Stimulated activated CD4-positive, alpha-beta T cell treated with anti-CD3 and anti-CD28 coated beads, Interleukin-4, amount 100 ng/mL, for 1 hour (primary cell): Measurements from ENCODE around the gene AKT2.
"Not testable (repeated sequence)": the region's sequence is repeated elsewhere in the genome, so short reads cannot be mapped to it uniquely, and the experiment has no call there.

Source experiments
- DNase-seq: peaks from one replicate; pipeline ENCODE4 v3.0.0-alpha.2; 2020

Gene AKT2

GRCh38 chr19:40232949-40233810 is 52.0 kb downstream of the AKT2 start:
- DNase-seq: no peak

- DNase-seq: no peak
Observed at GRCh38 chr19:40232479-40232878, 52.7 kb downstream of the AKT2 start.

- no peak for DNase-seq
Observed at GRCh38 chr19:40231544-40232424, 53.4 kb downstream of the AKT2 start.

GRCh38 chr19:40231057-40231456 is 54.1 kb downstream of the AKT2 start:
- no peak for DNase-seq

GRCh38 chr19:40229926-40230417 is 55.2 kb downstream of the AKT2 start:
- DNase-seq: no peak

GRCh38 chr19:40229484-40229883 is 55.7 kb downstream of the AKT2 start:
- DNase-seq: peak; percentile 24

- no peak for DNase-seq
Observed at GRCh38 chr19:40228863-40229262, 56.3 kb downstream of the AKT2 start.

- DNase-seq: no peak
Observed at GRCh38 chr19:40228346-40228745, 56.8 kb downstream of the AKT2 start.

GRCh38 chr19:40225440-40226305 is 59.5 kb downstream of the AKT2 start:
- no peak for DNase-seq

GRCh38 chr19:40224342-40225150 is 60.6 kb downstream of the AKT2 start:
- DNase-seq: no peak

GRCh38 chr19:40223135-40223822 is 61.9 kb downstream of the AKT2 start:
- DNase-seq: peak; percentile 31

- peak; percentile 65 for DNase-seq
Observed at GRCh38 chr19:40221858-40222619, 63.1 kb downstream of the AKT2 start.

GRCh38 chr19:40220674-40221073 is 64.5 kb downstream of the AKT2 start:
- DNase-seq: no peak

GRCh38 chr19:40219721-40220276 is 65.3 kb downstream of the AKT2 start:
- DNase-seq: no peak

- DNase-seq: not testable (repeated sequence)
Observed at GRCh38 chr19:40219029-40219428, 66.1 kb downstream of the AKT2 start.

- peak; percentile 65 for DNase-seq
Observed at GRCh38 chr19:40217934-40218890, 66.9 kb downstream of the AKT2 start, which contains the start of gene TTC9B. TTC9B (minus strand) TSS chr19:40218384; CDS start chr19:40218381, 3 bp downstream.

GRCh38 chr19:40217027-40217810 is 67.9 kb downstream of the AKT2 start:
- DNase-seq: no peak

GRCh38 chr19:40216777-40217026 is 68.4 kb downstream of the AKT2 start:
- no peak for DNase-seq
